ENCODE measurements around the gene TMEM178B. TPM values are rescaled to one million over a fixed set of nuclear protein-coding genes. Genes with fewer than 3 reads are reported as not detected.

TMEM178B gene
- polyA plus RNA-seq, 1 of the 3 experiments (the other 2 are of a cell fraction) = 0.20 TPM

DNA sequence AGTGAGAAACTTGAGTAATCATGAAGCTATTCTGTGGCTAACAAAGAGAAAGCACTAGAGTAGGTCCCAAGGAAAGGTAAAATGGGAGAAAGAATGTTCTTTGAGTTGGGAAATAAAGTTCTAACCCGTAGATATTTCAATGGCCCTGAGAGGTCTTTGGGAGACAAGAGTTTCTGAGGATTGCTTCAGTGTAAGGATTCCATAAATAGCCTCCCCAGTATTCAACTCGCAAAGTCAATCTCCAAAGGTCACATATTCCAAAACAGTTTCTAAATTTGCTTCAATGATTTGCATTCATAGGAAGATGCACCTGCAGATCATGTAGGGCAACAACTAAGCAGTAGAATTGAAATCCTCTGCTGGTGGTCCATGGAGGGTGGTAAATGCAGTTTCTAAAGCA, 238.5 kb downstream of the TMEM178B start:
- DNase-seq = no peak
- peaks cover 6% of the 10 kb centered on the region; the same call in 1 of the 2 replicates for H3K9me3 ChIP-seq
- H3K4me3 ChIP-seq (ENCODE audit: low read depth in 2 of 2, low read length in 1 of 2) = no peak overlapping the region
- no peaks in the 10 kb centered on the region for H3K79me2 ChIP-seq (ENCODE audit: insufficient read depth)
- TF ChIP-seq RFX5 (IDR thresholded peaks at IDR 0.05; ENCODE audit: low read length) = no peak
- TF ChIP-seq, protein P1, sequence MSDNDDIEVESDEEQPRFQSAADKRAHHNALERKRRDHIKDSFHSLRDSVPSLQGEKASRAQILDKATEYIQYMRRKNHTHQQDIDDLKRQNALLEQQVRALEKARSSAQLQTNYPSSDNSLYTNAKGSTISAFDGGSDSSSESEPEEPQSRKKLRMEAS (IDR thresholded peaks at IDR 0.05; ENCODE audit: low read depth) = no peak
- TF ChIP-seq EZH2phosphoT487 (IDR thresholded peaks at IDR 0.05; ENCODE audit: borderline replicate concordance, low read depth) = no peak
- TF ChIP-seq RXRA (IDR thresholded peaks at IDR 0.05; ENCODE audit: borderline replicate concordance, low read depth) = no peak
- TF ChIP-seq TEAD4 (IDR thresholded peaks at IDR 0.05; ENCODE audit: borderline replicate concordance, insufficient read depth) = no peak
- TF ChIP-seq SMC3 (IDR thresholded peaks at IDR 0.05; ENCODE audit: low read depth, low read length) = no peak
- no peak for TF ChIP-seq FOSL2 (IDR thresholded peaks at IDR 0.05; ENCODE audit: borderline replicate concordance, low read depth)
- TF ChIP-seq, protein P2, sequence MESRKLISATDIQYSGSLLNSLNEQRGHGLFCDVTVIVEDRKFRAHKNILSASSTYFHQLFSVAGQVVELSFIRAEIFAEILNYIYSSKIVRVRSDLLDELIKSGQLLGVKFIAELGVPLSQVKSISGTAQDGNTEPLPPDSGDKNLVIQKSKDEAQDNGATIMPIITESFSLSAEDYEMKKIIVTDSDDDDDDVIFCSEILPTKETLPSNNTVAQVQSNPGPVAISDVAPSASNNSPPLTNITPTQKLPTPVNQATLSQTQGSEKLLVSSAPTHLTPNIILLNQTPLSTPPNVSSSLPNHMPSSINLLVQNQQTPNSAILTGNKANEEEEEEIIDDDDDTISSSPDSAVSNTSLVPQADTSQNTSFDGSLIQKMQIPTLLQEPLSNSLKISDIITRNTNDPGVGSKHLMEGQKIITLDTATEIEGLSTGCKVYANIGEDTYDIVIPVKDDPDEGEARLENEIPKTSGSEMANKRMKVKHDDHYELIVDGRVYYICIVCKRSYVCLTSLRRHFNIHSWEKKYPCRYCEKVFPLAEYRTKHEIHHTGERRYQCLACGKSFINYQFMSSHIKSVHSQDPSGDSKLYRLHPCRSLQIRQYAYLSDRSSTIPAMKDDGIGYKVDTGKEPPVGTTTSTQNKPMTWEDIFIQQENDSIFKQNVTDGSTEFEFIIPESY (IDR thresholded peaks at IDR 0.05; ENCODE audit: borderline replicate concordance, low read depth) = no peak
- no peak for TF ChIP-seq YY1 (IDR thresholded peaks at IDR 0.05; ENCODE audit: low read depth)
- TF ChIP-seq, protein P3, sequence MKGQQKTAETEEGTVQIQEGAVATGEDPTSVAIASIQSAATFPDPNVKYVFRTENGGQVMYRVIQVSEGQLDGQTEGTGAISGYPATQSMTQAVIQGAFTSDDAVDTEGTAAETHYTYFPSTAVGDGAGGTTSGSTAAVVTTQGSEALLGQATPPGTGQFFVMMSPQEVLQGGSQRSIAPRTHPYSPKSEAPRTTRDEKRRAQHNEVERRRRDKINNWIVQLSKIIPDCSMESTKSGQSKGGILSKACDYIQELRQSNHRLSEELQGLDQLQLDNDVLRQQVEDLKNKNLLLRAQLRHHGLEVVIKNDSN (IDR thresholded peaks at IDR 0.05; ENCODE audit: borderline replicate concordance, low read depth) = no peak
- TF ChIP-seq FOXM1 (IDR thresholded peaks at IDR 0.05; ENCODE audit: low read depth) = no peak
- no peak for TF ChIP-seq GABPA (IDR thresholded peaks at IDR 0.05; ENCODE audit: low read depth)
- no peak for TF ChIP-seq NFIC (IDR thresholded peaks at IDR 0.05; ENCODE audit: borderline replicate concordance)
- TF ChIP-seq JUND (IDR thresholded peaks at IDR 0.05) = no peak
- TF ChIP-seq CHD2 (IDR thresholded peaks at IDR 0.05; ENCODE audit: low read length, partially characterized antibody) = no peak
- TF ChIP-seq MXI1 (IDR thresholded peaks at IDR 0.05; ENCODE audit: low read depth, low read length) = no peak
- no peaks in the 10 kb centered on the region for H4K20me1 ChIP-seq (ENCODE audit: insufficient read depth)
- no peaks in the 10 kb centered on the region for H3K27me3 ChIP-seq (ENCODE audit: insufficient read depth)
- POLR2A ChIA-PET = no interaction called here
- H3K9me2 ChIP-seq = no peaks in the 10 kb centered on the region
- H3K9ac ChIP-seq = no peak overlapping the region
- no peak overlapping the region for H3K4me2 ChIP-seq
- CTCF ChIA-PET = interaction anchor here (1.1 kb wide), 1 partner anchor 9 kb away, joined by 3 read pairs; no protein-coding TSS in a partner anchor
- no peaks in the 10 kb centered on the region for H3F3A ChIP-seq (replicated peaks; ENCODE audit: insufficient read depth)
- WGBS (ENCODE audit: low lambda C conversion rate) = 9% methylated on average over 2 of the region's 2 CpGs
- H3K4me1 ChIP-seq (ENCODE audit: control insufficient read depth in 1 of 2, insufficient read depth in 2 of 2, low read depth in 1 of 2, low read length in 1 of 2) = peaks cover 0 to 3% of the 10 kb centered on the region in 2 experiments; a peak in 1 of 4 replicates
- no peak overlapping the region for H3K27ac ChIP-seq (ENCODE audit: low read depth in 2 of 2, low read length in 1 of 2)
- no peak overlapping the region for H2AFZ ChIP-seq (ENCODE audit: low read depth)
- H3K36me3 ChIP-seq (replicated peaks in 1 of 2; ENCODE audit: control insufficient read depth in 1 of 2, insufficient read depth in 2 of 2, low read length in 1 of 2) = no peaks in the 10 kb centered on the region

Data from SK-N-SH (cell line).